GM18526 (cell line): ENCODE data around the gene VAV2.
A peak's percentile ranks its signal among the peaks of the same experiment; 100 is the strongest.

ENCODE experiments used
- POLR2A ChIP-seq: IDR thresholded peaks from 3 replicates; pipeline ENCODE4 v1.6.1; 2011; ENCODE audit not compliant: insufficient read length; ENCODE audit errors: extremely low read depth

Gene VAV2, protein sequence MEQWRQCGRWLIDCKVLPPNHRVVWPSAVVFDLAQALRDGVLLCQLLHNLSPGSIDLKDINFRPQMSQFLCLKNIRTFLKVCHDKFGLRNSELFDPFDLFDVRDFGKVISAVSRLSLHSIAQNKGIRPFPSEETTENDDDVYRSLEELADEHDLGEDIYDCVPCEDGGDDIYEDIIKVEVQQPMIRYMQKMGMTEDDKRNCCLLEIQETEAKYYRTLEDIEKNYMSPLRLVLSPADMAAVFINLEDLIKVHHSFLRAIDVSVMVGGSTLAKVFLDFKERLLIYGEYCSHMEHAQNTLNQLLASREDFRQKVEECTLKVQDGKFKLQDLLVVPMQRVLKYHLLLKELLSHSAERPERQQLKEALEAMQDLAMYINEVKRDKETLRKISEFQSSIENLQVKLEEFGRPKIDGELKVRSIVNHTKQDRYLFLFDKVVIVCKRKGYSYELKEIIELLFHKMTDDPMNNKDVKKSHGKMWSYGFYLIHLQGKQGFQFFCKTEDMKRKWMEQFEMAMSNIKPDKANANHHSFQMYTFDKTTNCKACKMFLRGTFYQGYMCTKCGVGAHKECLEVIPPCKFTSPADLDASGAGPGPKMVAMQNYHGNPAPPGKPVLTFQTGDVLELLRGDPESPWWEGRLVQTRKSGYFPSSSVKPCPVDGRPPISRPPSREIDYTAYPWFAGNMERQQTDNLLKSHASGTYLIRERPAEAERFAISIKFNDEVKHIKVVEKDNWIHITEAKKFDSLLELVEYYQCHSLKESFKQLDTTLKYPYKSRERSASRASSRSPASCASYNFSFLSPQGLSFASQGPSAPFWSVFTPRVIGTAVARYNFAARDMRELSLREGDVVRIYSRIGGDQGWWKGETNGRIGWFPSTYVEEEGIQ

DNA sequence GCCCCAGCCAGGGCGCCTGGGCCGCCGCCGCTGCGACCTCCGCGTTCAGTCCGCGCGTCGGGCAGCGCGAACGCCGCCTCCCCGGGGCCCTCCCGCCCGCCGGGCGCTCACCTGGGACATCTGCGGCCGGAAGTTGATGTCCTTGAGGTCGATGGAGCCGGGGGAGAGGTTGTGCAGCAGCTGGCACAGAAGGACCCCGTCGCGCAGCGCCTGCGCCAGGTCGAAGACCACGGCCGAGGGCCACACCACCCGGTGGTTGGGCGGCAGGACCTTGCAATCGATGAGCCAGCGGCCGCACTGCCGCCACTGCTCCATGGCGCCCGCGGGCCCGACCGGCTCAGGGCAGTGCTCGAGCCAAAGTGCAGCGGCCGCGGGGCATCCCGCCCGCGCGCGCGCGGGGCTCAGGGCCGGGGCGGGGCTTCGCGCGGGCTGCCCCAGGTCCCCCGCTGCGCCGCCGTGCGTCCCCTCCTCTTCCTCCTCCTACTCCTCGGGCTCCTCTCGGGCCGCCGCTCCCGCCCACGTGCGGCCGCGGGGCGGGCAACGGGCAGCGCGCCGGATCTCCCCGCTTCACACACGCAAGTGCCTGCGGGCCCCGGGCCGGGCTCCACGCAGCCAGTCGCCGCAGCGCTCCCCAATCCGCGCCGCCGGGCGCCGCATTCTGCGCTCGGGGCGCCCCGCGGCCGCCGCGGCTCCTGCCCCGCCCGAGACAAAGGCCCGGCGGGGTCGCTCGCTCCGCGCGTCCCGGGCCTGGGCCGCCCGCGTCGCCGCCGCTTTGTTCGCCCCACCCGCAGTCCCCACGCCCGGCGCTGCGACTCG, at the start of gene VAV2:
VAV2 (minus strand) TSS at position 361 of the 816 bp plus-strand sequence; CDS start at position 315, 46 bp downstream.
- peak; percentile 61 for TF ChIP-seq POLR2A

DNA sequence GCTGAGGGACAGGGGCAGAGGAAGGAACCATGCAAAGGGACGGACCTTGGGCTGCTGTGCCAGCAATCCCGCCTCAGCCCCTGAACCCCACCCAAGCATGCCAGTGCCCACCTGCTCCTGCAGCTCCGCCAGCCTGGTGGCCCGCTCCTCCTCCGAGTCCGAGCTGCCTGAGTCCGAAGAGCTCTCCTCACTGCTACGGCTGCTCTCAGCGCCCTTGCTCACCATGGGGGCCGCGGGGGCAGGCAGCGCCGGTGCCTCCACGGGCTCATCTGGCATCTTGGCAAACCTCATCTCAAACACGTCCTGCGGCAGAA, 49.5 kb upstream of the VAV2 start:
- no peak for TF ChIP-seq POLR2A

DNA sequence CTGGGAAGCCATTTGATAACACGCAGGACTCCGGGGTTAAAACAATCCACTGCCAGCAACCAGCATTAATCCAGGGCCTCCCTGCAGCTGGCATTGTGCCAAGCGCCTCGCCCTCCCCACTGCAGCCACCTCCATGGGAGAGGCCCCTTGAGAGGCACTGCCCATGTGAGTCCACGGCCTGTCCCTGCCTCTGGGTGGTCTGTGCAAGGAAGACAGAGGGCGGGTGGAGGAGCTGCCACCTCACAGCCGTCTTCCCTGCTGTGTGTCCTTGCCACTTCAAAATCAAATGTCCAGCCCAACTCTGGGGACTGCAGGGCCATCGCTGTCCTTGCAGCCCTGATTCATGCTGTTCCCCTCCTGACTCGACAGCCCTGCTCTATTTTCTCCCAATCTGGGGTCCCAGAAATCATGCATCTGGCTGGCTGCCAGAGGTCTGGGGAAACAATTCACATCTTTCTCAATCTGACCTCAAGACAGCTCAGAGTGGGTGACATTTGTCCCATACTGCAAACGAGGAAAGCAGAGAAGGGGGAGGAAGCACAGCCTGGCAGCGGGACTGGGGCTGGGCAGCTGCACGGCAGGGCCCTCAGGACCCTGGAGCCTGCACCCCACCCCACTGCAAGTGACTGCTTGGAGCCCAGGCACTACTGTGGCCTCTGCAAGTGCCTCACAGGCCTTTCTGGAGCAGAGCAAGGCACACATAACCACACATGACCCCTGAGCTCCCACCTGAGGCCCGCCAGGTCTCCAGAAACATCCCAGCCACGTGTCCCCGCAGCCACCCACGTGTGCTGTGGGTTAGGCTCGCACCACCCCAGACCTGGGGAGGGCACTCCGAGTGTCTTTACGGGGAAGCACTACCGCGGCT, 48.9 kb upstream of the VAV2 start:
- no peak for TF ChIP-seq POLR2A

DNA sequence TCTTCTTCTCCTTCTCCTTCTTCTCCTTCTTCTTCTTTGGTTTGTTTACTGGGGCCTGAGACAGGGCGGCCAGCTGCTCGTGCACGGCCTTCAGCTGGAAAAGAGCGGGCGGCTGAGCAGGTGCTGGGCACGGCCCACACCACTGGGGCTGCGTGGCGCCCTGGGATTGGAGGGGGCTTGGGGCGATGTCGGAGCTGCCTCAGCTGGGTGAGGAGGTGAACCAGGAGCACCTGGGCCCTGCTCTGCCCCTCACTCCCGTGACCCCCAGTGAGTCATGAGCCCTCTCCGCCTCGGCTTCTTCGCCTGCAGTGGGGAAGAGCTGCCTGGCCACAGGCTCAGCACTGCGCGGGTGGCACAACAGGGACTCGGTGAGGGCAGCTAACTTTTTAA, 48.0 kb upstream of the VAV2 start:
- TF ChIP-seq POLR2A = no peak

DNA sequence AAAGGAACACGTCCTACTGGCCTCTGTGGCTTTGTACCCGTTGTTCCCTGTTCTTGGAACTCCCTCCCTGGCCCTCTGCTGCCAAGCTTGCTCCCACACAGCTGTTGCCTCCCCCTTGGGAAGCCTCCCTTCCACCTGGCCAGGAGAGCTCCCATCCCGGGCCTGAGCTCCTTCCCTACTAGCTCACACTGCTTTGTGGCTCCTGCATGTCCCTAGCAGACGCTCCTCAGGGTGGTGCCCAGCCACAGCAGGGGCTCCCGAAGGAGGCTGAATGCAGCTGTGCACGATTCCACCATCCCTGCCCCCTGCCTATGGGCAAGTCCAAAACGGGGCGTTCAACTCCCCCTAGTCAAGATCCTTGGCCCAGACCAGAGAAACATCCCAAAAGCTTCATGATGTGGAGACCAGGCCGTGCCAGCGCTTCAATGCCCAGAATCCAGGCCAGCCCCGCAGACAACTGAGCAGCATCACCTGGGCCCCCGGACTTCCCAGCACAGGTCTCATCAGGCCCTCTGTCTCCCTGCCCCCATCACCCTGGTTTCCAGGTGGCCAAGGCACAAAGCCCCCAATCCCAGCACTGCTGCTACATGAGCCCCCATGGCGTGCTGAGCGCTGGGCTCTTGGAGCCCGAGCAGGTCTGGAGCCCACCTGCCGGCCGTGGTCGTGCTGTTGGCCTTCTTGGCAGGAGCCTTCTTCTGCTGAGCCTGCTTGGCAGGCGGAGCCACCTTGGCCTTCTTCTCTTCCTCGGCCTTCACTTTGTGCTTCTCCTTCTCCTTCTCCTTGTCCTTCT, 47.5 kb upstream of the VAV2 start:
- no peak for TF ChIP-seq POLR2A

DNA sequence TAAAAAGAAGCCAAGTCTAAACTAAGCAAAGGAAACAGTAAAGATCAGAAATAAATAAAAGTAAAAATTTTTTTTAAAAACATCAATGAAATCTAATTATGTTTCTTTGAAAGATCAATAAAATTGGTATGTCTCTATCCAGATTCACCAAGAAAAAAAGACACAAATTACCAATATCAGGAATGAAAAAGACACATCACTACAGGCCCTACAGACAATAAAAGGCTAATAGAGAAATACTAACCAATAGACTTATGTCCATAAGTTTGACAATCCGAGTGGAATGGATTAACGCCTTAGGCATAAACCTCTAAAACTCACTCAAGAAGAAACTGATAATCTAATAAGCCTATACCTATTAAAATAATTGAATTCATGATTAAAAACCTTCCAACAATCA, 45.5 kb upstream of the VAV2 start:
- no peak for TF ChIP-seq POLR2A

DNA sequence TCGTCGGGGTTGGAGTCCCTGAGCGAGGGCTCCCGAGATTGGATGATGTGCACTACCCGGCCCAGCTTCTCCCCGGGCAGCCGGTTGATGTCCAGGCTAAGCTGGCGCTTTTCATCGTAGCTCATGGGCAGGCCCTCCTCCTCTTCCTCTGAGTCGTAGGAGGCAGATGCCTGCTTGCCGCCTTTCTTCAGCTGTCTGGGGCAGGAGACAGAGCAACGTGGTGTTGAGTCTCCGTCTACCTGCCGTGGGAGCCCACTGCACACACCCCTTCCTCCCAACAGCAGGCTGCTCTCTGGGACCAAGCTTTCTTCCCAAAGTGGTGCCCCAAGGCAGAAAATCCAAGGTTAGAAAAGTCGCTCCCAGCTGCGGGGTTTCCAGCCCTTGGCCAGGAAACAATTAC, 44.0 kb upstream of the VAV2 start:
- no peak for TF ChIP-seq POLR2A

DNA sequence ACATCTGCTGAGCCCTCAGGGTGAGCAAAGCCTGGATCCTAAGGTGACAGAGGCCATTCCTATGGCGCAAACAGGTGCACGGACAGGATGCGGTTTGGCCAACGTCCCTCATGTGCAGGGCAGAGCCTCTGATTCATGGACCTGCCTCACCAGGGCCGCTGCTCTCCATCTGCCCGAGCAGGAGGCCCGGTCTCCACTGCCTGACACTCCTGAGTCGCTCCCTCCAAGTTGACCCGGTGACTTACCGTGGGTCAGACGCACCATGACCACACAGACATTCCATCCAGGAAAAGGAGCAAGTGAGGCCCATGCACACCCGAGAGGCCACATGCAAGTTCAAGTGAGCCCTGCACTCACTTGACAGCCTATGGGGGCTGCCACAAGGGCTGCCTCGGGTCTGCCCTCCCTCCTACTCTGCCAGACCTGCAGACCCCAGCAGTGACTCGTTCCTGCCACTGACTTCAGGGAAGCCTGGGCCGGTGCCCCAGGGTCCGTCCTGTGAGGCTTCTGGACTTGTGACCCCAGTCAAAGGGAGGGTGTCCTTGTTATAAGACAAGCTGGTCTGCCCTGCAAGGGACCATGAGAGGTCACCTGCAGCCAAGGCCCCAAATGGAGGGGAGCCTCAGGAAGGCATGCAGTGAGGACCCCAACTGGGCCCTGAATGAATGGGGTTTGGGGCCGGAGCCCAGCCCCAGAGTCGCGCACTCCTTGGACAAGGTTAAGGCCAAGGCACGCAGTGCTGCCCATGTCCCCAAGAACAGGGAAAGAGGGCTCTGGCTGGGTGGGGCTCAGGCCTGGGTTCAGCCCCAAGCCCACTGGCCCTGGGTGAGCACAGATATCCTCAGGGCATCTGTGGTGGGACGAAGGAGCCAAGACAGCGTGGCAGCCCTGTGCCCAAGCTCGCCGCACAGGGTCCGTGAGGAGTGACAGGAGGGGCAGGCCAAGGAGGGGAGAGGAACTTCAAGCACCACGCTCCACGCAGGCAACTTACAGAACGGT, 43.2 kb upstream of the VAV2 start:
- TF ChIP-seq POLR2A = no peak

DNA sequence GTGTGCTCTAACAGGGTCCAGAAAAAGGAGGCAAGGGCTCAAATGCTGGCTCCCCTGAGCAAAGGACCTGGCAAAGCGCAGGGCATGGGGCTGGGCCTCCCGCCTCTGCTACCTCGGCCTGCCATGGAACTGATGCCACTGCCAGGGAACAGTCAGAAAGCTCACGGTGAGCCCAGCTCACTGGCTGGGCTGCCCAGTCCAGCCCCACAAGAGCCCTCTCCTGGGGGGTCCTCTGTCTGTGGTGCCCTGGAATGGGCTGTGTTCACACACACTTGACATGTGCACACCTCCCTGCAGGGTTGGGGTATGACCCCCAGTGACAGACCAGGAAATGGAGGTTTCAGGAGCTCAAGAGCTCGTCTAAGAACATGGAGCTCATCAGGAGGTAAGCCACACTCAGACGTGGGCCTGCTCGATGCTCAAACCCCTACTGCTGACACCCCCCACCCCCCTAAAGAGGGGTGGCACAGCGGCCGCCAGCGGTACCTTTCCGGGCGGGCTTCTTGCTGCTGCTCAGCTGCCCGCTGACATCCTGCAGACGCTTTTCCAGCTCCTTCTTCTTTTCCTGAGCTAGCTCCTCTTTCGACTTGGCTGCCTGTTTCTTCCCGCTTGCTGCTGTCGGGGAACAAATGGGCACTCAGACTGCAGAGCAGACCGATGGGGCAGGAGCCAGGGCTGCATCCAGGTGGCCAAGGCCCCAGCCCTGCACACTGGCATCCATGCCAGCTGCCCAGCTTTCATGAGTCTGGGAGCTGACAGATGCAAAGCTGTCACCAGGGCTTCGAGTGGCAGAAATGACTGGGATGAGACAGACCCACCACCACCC, 42.3 kb upstream of the VAV2 start:
- no peak for TF ChIP-seq POLR2A

DNA sequence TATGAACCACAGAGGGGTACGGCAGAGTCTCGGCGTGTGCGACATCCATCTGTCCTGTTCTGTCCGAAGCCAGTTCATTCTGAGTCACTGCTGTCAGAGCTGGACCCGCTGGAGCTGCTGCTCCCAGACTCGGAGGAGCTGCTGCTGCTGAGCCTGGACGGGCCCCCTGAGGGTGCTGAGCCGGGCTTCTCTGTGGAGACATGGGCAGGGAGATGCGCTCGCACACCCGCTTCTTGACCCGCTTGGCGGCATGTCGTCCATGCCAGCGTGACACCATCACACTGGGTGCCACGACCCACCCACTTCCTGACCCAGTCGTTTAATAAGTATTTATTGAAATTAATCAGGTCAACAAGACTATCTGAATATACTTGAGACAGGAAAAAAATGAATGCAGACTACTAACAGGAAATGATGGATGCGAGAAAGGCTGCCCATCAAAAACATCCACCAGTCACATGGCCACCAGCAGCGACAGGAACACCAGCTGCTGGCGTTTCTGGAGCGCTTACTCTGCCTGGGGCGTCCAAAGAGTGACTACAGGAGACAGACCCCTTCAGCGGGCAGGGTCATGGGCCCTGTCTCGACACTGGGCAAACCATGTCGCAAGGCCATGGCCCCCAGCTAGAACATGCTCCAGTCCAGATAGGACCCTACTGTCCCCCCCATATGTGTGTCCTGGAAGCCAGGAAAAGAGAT, 41.5 kb upstream of the VAV2 start:
- TF ChIP-seq POLR2A = no peak
